DOHH2 (cell line): Measurements from ENCODE around the gene SMARCA4.

Experiments used
- CTCF ChIP-seq: fragments of 200-600 bp; sonication (generic); IDR thresholded peaks from one replicate; pipeline ENCODE4 v1.5.1; 2014; ENCODE audit warnings: antibody characterized with exemption, mild to moderate bottlenecking, low read depth, low read length; ENCODE audit not compliant: poor library complexity, severe bottlenecking
- EZH2phosphoT487 ChIP-seq: fragments of 200-600 bp; sonication (generic); IDR thresholded peaks from 2 replicates; pipeline ENCODE4 v1.6.1; 2017; ENCODE audit warnings: borderline replicate concordance, mild to moderate bottlenecking, antibody characterized with exemption, low read length, moderate library complexity, mixed read lengths

GRCh38 chr19:11106477-11106876 is 145.6 kb downstream of the SMARCA4 start:
- no peak for TF ChIP-seq CTCF
- TF ChIP-seq EZH2phosphoT487: no peak
